Measurements from ENCODE around the gene MYH14.
"Not testable (repeated sequence)": the region's sequence is repeated elsewhere in the genome, so short reads cannot be mapped to it uniquely, and the experiment has no call there.

The MYH14 gene

DNA sequence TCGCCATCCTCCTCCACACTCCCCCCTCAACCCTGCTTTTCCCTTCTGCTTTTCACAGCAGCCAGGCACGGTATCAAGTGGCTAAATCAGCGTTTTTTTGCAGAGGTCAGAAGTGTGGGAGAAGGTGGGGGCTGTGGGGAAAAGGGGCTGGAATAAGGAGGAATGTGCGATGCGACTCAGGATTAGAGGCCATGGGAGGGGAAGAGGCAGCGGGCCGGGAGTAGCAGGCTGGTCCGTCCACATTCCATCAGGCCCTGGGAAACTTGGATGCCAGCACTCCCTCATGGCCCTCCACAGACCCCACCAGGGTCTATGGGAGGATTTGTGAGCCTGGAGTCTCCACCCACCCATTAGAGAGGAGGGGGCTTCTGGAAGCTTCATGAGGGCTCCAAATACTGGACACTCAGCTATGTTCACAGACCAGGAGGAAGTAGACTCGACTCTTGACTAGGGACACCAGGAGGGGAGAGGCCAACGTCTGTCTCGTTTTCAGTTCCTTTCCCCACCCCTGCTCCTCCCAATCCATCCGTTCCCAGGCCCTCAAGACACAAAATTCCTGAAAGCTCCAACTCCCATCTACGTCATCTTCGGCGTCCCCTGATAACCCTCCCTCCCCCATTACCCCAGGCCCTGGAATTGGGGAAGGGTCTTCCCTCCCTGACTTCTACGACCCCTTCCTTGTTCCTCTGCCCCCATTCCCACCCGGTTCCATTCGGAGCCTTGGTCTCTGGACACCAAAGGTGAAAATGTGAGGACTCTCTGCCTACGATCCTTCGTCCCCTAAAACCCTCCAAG is 129.0 kb downstream of the MYH14 start:
- DNase-seq (ENCODE audit: low read depth in 2 of 2): no peak

GRCh38 chr19:50333235-50333736 is 129.9 kb downstream of the MYH14 start:
- DNase-seq (ENCODE audit: low read depth in 2 of 2): peak; percentile 55 to 59

- DNase-seq (ENCODE audit: low read depth in 2 of 2): no peak
Observed at GRCh38 chr19:50333737-50334617, 130.6 kb downstream of the MYH14 start.

DNA sequence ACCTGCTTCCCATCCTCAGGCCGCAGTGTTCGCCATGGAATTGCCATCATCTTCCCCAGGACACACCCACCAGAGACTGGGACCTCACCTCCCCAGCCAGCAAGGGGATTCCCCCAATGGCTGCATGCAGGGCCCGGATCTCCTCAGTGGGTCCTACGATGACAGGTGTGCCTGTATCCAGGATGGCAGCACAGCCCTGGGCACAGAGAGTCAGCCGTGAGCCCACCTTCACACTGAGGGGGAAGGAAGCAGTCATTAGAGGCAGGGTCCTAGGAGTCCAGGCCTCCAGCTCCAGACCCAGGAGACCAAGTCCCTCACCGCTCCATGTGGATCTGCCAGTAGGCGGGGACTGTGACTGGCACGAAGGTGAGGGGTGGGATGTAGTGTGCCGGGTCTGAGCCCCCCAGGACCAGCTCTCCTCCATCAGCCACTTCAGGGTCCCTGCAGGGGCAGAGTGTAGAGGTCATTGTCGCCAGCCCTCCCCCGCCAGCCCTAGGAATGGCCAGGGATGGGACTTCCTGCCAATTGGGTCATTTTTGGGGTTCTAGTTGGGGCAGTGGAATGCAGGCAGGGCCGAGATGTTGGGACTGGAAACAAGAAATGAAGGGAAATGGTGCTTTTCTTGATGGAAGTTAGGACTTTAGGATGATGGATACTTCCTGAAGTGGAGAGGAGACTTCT is 131.5 kb downstream of the MYH14 start:
- DNase-seq (ENCODE audit: low read depth in 2 of 2): no peak

DNA sequence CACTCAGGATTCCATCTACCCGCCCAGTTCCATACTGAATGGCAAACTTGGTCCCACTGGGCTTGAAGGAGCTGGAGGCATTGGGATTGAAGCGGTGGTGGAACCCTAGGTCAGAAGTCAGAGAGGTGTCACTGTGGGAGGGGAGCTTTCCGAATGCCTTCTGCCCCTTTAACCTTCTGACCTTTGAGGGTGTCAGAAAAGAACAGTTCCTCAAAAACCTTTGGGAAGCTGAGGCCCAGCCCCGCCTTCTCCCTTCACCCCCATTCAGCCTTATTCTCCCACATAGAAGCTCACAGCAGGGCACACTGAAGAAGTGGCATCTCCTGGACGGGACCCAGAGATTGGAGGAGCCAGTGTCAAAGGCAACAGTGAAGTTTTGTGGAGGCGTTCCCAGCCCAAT is 133.6 kb downstream of the MYH14 start:
- DNase-seq (ENCODE audit: low read depth in 2 of 2): not testable (repeated sequence)

- no peak for DNase-seq (ENCODE audit: low read depth in 2 of 2)
Observed at GRCh38 chr19:50340331-50340730, 136.9 kb downstream of the MYH14 start.

- no peak for DNase-seq (ENCODE audit: low read depth in 2 of 2)
Observed at GRCh38 chr19:50341091-50341564, 137.7 kb downstream of the MYH14 start.

DNA sequence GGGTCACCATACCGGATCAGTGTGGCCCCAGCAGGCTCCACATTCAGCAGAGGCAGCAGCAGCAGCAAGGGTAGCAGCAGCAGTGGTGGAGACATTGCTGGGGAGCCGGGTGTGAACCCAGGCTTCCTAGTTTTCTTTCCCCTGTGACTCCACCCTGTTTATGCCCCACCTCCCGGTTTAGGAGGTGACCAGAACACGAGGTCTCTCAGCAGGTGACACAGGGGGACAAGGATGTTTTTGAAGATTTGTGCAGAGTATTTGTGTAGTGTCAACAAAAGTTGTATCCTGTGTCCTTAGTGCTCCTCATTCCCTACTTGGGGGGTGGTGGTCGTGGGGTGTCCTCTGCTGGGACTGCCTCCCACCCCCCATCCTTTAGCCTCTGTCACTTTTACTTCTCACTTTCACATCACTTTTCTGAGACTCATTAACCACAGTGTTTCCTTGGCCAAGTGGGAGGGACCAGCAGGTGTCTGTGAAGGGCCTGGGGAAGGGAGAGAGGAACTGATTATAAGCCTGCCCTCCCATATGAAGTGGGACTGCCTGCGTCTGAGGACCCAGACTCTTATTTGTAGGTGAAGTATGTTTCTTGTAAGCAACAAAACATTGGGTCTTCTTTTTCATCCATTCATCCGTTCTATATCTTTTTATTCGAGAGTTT is 141.4 kb downstream of the MYH14 start:
- no peak for DNase-seq (ENCODE audit: low read depth in 2 of 2)

DNA sequence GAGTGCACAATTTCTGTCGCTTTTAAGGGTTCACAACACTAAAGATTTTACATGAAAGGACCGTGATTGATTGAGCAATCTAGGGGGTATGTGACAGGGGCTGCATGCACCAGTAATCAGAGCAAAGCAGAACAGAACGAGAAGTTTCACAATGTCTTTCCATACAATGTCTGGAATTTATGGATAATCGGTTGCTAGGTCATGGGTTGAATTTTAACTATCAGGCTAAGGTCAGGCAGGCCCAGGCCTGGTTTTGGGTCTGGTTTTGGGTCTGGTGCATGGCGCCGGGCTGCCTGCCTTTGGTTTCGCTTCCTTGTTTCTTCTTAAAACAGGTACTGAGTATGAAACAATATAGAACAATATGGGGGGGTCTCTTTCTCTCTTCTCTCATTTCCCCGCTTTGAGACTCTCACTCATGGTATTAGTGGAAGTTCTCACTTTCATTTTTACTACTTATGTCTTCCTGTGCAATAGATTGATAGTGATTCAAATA is 143.7 kb downstream of the MYH14 start:
- DNase-seq (ENCODE audit: low read depth in 2 of 2): not testable (repeated sequence)

- DNase-seq (ENCODE audit: low read depth in 2 of 2): no peak
Observed at GRCh38 chr19:50349277-50350057, 146.0 kb downstream of the MYH14 start.

DNA sequence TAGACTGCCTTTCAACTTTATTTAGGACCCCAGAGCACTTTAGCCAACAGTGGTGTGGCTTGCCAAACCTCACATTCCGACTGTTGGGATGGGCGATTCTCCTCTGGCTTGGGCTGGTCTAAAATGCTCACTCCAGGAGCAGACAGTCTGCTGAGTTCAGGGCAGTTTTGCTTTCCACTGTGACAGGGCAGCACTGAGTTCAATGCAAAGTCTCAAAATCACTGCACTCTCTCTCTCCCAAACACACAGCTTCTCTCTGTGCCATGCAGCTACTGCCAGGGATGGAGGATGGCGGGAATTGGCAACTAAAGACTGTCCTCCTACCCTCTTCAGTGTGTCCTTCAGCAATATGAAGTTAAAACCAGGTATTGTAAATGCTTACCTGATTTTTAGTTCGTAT is 148.8 kb downstream of the MYH14 start:
- no peak for DNase-seq (ENCODE audit: low read depth in 2 of 2)

DNA sequence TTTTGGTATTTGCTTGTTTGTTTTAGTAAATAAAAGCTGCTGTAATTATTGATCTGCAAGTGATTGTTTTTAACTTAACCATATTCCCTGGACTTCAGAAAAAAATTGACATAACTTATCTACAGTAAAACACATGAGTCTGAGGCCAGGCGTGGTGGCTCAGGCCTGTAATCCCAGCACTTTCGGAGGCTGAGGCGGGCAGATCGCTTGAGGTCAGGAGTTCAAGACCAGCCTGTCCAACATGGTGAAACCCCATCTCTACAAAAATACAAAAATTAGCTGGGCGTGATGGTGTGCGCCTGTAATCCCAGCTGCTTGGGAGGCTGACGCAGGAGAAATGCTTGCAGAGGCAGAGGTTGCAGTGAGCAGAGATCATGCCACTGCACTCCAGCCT is 150.1 kb downstream of the MYH14 start:
- DNase-seq (ENCODE audit: low read depth in 2 of 2): not testable (repeated sequence)

GRCh38 chr19:50356691-50357177 is 153.3 kb downstream of the MYH14 start:
- no peak for DNase-seq (ENCODE audit: low read depth in 2 of 2)

- peak; percentile 26 to 32 for DNase-seq (ENCODE audit: low read depth in 2 of 2)
Observed at GRCh38 chr19:50357178-50358100, 154.0 kb downstream of the MYH14 start.

GRCh38 chr19:50358483-50359327 is 155.3 kb downstream of the MYH14 start:
- DNase-seq (ENCODE audit: low read depth in 2 of 2): peak; percentile 13 to 15

DNA sequence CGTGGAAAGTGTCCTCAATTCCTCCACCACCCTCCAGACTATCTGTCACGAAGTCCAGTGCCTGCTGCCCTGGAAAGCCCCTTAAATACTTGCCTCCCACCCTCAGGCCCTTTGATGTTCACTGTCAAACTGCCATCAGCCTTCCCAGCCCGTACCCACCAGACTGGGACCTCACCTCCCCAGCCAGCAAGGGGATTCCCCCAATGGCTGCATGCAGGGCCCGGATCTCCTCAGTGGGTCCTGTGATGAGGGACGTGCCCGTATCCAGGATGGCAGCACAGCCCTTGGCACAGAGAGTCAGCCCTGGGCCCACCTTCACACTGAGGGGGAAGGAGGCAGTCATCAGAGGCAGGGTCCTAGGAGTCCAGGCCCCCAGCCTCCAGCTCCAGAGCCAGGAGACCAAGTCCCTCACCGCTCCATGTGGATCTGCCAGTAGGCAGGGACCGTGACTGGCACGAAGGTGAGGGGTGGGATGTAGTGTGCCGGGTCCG is 156.0 kb downstream of the MYH14 start:
- no peak for DNase-seq (ENCODE audit: low read depth in 2 of 2)
